EL (cell line): ENCODE measurements around the gene SSBP1.
"Not testable (repeated sequence)": the region's sequence is repeated elsewhere in the genome, so short reads cannot be mapped to it uniquely, and the experiment has no call there.

ENCODE experiments used
- DNase-seq: peaks from one replicate; pipeline ENCODE4 v3.0.0-alpha.2; 2016

SSBP1 gene

DNA sequence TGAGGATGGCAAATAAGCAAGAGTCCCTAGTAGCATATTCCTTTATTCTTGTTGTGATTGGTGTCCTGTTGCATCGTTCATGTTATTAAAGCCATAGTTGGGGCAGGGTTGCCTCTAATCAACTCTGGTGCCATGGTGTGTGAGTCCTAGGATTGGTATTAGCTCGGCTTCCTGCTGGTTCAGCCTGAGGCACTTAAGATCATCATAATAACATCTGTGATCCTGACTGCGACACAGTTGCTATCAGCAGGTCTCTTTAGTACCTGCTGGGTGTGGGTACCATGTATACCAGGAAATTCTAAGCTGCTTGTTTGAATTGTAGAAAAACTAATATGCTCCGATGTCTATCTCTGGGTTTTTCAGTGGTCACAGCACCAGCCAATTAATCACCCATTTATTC is 28.4 kb upstream of the SSBP1 start:
- DNase-seq: peak; percentile 37

DNA sequence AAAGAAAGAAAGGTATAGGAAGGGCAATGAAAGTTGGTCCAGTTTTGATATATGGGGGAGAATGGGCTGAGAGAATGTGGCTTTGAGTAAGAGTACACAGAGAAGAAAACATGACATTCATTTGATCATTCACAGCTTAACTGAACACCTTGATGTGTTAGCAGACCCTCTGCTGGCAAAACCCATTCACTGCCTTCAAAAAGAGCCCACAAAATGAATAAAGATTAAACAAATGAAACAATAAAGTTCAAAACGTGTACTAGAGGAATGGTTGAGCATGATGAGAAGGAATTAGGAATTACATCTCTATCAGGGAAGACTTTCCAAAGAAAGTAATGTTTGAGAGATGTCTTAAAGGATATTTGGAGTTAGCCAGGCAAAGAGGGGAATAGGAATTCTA is 27.9 kb upstream of the SSBP1 start:
- no peak for DNase-seq

DNA sequence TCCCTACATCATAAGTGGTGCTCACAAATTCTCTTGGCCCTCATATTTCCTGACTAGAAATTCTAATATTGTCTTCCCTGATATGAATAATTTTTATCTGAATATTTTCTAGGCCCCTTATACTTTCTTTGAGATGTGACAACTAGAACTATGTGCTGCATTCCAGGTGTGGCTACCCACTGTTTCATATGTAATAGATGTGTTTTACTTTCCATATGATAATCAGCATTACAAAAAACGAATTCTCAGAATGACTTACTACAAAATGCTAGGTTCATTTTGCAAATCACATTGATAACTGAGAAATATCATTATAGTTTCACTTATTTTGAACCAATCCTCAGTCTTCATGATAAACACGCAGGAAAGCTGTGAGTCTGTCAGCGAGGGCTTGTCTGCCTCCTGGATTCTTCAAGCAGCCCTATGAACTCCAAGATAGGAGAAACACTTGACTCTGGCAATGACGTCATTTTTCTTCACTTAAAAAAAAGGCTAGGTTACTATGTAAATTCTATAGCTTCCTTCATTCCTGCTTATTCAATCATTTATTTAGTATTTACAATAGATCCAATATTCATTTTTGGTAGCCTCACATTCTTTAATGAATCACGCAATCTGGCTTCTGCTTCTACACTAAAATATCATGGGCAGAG is 25.4 kb upstream of the SSBP1 start:
- no peak for DNase-seq

DNA sequence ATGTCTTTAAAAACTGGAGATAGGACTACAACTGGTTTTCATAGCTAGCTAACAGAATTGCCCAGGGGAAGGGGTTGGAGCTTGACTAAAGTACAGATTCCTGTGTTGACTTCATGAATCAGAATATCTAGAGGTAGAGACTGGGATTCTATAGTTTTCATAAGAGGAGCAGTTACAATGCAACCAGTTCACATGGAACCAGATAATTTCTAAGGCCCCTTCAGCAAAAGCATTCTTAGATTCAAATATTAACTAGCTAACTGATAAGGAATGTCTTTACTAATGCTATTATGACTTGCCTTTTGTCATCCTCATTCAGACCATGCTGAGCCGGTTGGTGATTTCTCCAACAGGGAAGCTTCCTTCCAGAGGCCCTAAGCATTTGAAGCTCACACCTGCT is 24.3 kb upstream of the SSBP1 start:
- DNase-seq: no peak

DNA sequence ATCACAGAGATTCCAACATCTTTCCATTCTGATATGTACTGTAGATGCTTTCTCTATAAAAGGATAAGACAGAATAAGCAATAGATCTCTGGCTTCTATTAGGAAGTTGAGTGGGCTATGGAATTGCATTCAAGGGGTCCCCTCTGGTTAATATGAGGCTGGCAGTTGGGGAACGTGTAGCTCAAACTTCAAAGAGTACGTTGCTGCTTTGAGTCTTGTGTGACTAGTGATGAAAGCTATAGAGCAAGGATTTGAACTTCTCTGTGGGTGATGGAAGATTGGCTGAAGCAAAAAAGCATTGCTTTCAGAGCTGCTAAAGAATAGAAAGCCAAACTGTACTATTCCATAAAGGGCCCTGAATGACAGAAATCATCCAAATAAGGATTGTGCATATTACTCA is 23.6 kb upstream of the SSBP1 start:
- no peak for DNase-seq

DNA sequence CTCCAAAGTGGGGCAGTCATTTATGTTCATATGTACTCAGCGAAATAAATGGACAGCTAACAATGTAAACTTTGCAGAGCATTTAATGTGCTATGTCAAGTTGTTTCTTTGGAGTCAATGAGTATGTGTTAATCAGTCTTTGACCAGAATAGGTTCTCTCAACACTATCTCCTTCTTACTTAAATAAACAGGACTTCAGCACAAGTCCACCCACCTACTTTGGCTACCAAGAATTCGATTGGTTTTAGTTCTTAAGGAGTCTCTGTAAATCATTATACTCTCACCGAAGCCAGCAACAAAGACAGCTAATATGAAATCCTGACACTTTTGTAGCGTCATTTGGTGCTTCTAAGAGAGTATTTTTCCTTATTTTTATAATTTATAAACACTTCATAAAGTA is 23.1 kb upstream of the SSBP1 start:
- DNase-seq: no peak

DNA sequence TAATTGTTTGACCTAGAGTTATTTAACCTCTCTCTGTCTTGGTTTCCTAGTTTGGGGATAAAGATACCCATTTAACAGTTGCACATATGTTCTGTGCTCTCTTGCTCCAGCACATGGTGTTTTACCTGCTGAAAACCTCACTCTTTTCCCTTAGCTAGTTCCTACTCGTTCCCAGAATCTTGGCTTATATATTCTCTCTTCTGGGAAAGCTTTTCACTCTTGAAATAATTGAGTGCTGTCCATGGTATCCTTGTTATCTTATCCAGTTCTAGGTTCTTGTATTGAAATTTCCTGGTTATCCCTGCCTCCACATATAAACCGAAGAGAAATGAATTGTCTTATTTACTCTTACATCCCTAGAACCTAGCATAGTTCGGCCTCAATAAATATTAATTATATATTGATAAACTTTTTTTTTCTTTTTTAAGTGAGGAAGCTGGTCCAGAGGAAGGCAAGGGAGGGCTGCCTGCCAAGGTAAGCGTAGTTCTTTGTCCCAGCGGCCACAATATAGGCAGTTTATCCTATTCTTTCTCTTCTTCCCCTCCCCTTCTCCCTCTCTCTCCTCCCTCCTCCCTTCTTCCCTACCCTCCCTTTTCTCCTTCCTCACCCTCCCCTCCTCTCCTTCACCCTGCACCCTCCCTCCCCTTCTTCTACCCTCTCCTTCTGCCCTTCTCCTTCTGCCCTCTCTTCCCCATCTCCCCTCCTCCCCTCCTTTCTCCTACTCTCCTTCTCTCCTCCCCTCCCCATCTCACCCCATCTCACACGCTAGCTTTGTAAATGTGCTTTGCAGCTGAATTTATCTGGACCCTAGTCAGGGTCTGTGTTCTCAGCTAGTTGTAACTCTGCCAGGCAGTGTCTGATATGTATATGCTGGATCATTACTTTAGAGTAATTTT is 22.1 kb upstream of the SSBP1 start:
- DNase-seq: no peak

DNA sequence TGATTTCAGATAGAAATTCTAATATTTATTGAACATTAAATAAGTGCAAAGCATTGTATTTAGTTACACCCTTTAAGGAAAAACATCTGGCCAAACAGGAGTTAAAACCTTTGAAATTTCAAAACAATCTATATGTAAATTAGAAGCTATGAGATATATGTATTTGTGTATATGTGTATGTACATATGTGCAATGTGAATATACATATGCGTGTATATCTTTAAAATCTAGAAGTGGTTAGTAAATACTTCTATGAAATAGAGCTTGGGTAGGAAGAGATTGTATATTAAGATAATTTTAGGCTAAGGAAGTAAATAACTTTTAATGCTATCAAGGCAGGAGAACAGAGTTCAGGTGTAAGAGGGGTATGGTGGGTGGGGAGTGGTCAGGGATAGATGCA is 20.7 kb upstream of the SSBP1 start:
- DNase-seq: no peak

DNA sequence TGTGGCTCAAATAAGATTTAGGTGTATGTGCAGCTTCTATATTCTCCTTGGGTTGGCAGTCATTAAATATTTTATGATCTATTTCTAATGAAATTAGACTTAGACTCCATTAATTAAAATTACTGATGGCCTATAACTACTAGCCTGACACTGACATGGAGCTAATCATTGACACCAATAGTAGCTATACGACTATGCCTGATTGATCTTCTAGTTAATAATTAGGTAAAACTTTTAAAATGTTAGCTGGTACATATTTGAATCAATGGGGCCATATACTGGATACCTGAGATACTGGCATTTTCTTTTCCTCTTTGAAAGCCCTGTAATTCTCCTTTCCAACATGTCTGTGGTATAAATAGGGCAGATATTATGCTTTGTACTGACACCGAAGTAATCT is 15.6 kb upstream of the SSBP1 start:
- DNase-seq: no peak

DNA sequence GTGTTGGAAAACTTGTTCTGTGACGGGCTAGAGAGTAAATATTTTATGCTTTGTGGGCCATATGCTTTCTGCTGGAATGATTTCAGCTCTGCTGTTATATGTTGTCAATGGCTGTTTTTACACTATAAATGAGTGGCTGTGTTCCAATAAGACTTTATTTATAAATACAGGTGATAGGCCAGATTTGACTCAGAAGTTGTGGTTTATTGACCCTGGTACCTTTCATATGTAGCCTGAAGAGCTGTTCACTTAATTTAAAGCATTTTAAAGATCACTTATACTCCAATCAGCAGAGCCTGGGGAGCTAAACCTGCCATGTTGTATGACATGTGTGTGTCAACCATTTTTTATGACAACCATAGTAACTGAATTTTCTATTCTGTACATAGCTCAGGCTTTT is 9.1 kb upstream of the SSBP1 start:
- no peak for DNase-seq

DNA sequence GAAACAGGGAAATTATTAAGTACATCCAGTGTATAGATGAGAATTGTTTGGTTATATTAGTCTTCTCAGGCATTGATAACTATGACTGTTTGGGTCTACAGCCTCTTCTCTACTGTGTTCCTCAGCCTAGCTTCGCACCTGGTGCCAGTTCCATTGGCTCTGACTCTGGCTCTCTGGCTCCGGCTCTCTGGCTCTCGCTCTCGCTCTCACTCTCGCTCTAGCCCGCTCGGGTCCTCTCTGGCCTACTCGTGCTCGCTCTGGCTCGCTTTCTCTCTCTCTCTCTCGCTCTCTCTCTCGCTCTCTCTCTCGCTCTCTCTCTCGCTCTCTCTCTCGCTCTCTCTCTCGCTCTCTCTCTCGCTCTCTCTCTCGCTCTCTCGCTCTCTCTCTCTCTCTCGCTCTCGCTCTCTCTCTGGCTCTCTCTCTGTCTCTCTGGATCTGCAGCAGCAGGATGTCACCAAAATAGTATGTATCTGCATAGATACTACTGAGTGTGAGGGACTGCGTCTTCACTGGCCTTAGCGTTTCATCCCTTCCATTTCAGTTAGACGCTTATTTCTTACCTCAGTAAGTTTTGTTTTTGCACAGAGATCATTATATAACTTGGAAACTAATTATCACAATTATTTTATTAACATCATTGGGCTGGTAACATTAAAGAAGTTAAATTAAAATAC is 6.5 kb upstream of the SSBP1 start:
- peak; percentile 3 for DNase-seq

DNA sequence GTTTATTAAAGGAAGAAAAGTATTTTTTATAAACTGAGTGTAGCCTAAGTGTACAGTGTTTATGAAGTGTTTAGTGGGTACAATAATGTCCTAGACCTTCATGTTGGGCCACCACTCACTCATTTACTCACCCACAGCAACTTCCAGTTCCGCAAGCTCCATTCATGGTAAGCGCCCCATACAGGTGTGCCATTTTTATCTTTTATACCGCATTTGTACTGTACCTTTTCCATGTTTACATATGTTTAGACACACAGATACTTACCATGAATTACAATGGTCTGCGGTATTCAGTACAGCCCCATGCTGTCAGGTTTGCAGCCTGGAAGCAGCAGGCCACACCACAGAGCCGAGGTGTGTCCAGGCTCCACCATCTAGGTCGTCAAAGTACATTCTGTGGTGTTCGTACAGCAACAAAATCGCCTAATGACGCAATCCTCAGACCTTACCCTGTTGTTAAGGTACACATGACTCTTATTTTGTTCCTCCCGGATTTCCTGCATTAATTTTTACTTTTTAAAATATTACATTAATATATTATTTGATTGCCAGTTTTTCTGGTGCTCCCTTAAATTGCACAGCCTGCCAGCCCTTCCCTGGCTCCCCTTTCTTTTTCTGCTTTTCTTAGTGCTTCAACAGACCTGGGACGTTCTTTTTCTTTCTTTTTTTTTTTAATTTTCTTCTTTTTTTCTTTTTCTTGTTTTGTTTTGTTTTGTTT is 881 bp upstream of the SSBP1 start:
- DNase-seq: no peak

DNA sequence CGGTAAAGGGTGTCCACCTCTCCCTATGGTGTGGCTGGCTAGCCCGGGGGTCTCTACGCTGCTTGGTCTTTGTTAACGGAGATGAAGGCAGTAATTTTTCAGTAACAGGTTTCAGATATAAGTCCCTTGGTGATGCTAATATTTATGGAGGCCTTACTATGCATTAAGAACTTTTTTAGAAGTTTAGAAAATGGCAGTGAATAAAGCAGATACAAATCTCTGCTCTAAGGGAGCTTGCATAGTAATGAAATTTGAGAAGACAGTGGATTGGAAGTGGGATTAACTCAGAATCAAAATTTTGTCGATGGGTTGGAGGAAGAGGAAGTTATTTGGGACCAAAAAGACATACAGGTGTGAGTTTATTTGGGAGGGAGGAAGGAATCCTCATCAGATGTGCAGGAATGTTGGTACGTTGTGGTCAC is 445 bp downstream of the SSBP1 start:
- no peak for DNase-seq

DNA sequence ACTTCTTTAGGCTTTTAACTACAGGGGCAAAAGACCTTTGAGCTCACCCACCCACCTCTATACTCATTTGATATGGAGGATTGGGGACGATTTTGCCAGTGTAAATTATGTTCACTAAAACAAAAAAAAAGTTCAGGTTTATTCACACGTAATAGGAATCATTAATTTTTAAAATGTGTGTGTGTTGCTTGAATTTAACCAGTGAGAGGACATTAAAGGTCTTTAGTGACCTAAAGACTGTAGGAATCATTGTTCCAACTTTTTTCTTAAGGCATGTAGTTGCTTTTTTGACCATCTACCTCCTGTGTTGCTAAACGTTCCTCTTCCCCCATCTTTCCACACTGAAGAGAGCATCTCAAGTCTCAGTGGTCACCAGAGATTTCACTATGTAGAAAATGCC is 1.1 kb downstream of the SSBP1 start:
- no peak for DNase-seq

DNA sequence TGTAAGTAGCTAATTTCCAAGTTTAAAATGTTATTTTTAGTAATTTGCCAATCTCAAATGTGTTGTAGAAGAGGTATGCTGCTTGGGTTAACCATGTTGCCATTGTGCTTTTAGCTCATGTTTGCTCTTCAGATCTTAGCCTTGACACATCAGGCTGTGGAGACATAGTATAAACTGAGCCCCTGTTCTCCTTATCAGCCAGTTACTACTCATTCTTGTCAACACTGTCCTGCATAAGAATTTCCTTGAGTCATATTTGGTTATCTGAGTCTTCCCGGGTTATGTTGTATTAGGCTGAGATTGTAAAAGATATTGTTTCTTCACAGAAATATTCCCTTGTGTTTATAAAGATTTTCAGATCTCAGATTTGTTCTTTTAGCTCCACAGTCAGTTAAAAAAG is 4.1 kb downstream of the SSBP1 start:
- no peak for DNase-seq

DNA sequence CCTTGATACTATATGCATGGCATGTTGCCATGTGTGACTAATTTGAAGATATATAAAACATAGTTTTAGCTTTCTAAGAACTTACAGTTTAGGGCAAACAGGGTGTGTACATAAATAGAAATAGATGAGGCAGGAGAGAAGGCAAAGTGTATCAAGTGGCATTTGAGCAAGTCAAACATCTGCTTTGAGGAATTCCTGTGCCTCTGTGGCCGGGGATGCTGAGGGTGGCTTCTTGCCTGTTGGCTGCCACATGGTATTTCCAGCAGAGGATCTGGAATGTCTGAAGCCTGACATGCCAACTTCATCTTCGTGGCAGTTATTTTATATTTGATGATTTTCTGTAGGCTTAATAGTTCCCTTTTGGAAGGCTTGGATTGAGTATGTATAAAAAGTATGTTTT is 6.0 kb downstream of the SSBP1 start:
- no peak for DNase-seq

DNA sequence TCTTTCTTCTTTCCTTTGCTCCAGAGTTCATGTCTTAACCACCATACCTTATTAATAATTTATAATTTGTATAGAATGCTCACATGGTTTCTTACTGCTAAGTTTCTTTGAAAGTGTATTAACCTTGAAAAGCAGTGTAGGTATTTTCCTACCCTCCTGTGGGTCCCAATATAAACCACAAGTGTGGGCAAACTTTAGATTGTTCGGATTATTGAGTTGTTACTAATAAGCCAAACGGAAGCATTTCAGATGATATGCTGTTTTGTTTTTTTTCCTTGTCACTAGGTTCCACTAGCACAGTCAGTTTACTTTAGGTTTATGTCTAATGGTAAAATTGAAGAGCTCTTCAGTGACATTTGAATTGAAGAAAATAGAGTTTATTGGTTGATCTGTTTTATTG is 10.2 kb downstream of the SSBP1 start:
- DNase-seq: peak; percentile 15

DNA sequence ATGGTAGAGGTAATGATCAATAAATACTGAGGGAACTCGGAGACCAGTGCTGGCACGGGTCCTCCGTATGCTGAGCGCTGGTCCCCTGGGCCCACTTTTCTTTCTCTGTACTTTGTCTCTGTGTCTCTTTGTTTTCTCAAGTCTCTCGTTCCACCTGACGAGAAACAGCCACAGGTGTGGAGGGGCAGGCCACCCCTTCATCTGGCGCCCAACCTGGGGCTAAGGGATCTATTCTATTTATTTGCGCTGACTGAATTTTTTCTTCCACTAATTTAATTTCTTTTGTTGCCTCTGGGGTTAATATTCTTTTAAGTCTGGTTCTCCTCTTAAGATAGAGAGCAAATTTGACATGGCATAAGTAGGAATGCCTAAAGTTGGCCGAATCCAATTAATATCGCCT is 13.7 kb downstream of the SSBP1 start:
- peak; percentile 3 for DNase-seq

DNA sequence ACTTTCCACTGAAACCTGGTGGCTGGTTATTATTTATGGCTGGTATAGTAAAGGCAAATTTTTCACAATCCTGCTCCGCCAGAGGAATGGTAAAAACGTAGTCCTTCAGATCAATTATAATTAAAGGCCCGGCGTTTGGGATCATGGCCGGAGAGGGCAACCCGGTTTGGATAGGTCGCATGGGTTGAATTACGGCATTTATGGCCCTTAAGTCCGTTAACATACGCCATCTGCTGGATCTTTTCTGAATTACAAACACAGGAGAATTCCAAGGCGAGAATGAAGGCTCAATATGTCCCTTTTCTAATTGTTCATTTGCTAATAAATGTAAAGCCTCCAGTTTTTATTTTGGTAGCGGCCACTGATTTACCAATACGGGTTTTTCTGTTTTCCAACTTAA is 14.5 kb downstream of the SSBP1 start:
- no peak for DNase-seq

DNA sequence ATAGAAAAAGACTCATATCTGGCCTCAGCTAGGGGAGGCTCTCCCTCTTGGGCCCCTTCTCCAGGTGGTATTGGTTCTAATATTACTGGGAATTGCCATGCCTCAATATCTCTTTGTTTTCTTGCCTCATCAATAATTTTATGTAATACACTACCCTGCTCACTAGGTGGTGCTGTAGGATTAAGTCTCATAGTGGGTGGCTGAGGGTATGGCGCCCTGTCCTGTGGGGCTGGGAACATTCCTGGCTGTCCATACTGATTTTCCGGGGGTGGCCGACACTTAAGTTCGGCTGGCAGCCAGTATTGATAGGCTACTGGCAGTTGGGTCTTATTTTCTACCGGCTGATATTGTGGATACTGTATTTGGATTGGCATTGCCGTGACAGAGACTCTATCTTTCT is 16.8 kb downstream of the SSBP1 start:
- peak; percentile 32 for DNase-seq

DNA sequence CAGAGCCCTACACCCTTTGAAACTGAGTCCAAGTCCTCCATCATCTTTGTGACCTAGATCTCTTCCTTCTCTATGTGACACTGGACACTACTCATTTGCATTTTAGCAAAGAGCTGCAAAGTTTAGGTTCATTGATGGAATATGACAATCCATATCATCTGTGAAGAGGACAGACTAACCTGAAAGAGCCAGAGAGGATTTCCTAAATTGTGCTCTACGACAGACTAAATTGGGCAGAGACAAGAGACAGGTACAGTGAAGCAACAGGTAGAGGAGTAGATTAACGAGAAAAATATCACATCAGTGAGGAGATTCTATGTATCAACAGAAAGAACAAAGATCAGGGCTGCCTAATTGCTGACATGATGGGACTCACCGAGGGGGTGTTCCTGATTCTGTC is 25.6 kb downstream of the SSBP1 start, which contains the start of gene TAS2R3:
Gene TAS2R3, plus strand, starts transcription at position 301 of the 400 bp plus-strand sequence. Its CDS starts 62 bp downstream, at position 363.
- DNase-seq: no peak

DNA sequence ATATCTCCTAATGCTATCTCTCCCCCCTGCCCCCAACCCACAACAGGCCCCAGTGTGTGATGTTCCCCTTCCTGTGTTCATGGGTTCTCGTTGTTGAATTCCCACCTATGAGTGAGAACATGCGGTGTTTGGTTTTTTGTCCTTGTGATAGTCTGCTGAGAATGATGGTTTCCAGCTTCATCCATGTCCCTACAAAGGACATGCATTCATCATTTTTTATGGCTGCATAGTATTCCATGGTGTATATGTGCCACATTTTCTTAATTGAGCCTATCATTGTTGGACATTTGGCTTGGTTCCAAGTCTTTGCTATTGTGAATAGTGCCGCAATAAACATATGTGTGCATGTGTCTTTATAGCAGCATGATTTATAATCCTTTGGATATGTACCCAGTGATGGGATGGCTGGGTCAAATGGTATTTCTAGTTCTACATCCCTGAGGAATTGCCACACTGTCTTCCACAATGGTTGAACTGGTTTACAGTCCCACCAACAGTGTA is 32.0 kb downstream of the SSBP1 start:
- not testable (repeated sequence) for DNase-seq

DNA sequence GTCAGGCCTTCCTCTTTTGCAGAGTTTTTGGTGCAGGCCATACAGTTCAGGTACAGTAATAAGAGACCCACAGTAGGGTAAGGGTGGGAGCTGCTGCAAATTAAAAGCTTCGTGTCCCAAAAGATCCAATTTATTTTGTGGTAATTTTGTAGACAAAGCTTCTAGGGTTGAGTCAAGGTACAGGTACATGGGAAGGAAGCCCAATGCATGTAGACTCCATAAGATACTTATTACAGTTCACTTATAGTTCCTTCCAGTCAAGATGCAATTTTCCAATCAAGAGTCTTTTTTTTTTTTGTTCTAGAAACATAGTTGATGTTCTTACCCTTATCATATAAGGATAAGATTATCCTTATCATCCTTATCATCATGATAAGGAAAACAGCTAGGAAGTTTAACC is 38.2 kb downstream of the SSBP1 start, which contains the start of gene TAS2R4:
Gene TAS2R4, plus strand, starts transcription at position 301 of the 400 bp plus-strand sequence. CDS start 1,815 bp downstream, outside the sequence.
- DNase-seq: no peak
